Liver (tissue), 9 donors: ENCODE measurements around the gene MYRFL. TPM values are rescaled to one million over a fixed set of nuclear protein-coding genes. Genes with fewer than 3 reads are reported as not detected.

Source experiments
- DNase-seq: peaks from one replicate; pipeline ENCODE4 v3.0.0-alpha.2; 2017; ENCODE audit warnings: low spot score
- H3K27ac ChIP-seq, 2 donors: one replicate each; pipeline ENCODE4 v1.7.0; 2013; ENCODE audit warnings: inconsistent platforms in 2 of 2, low read length in 2 of 2, control low read depth in 1 of 2, low read depth in 1 of 2, mild to moderate bottlenecking in 1 of 2
- H3K27me3 ChIP-seq, 4 donors: one replicate each; pipeline versions ENCODE4 v1.6.1 to v1.7.0; 2013; ENCODE audit warnings: low read length in 3 of 4, inconsistent platforms in 1 of 4, mild to moderate bottlenecking in 1 of 4, moderate library complexity in 1 of 4; ENCODE audit not compliant: control insufficient read depth in 4 of 4, insufficient read depth in 4 of 4
- H3K36me3 ChIP-seq, 4 donors: one replicate each; pipeline versions ENCODE4 v1.6.1 to v1.7.0; 2013; ENCODE audit warnings: low read length in 3 of 4, mild to moderate bottlenecking in 3 of 4, low read depth in 1 of 4, moderate library complexity in 1 of 4; ENCODE audit not compliant: control insufficient read depth in 4 of 4, insufficient read depth in 3 of 4
- H3K4me1 ChIP-seq, 4 donors: one replicate each; pipeline versions ENCODE4 v1.6.1 to v1.7.0; 2013; ENCODE audit warnings: low read length in 3 of 4, mild to moderate bottlenecking in 3 of 4, moderate library complexity in 1 of 4; ENCODE audit not compliant: control insufficient read depth in 4 of 4, insufficient read depth in 4 of 4
- H3K4me3 ChIP-seq, 3 donors: one replicate each; pipeline versions ENCODE4 v1.6.1 to v1.7.0; 2013; ENCODE audit warnings: low read length in 3 of 3, control low read depth in 1 of 3, low read depth in 1 of 3, mild to moderate bottlenecking in 1 of 3
- H3K9ac ChIP-seq, 2 donors: one replicate each; pipeline ENCODE4 v1.7.0; 2013; ENCODE audit warnings: low read length in 2 of 2, mild to moderate bottlenecking in 2 of 2, moderate library complexity in 2 of 2, control low read depth in 1 of 2, low read depth in 1 of 2
- H3K9me3 ChIP-seq, 4 donors: one replicate each; pipeline versions ENCODE4 v1.6.1 to v1.7.0; 2013; ENCODE audit warnings: low read length in 3 of 4; ENCODE audit not compliant: control insufficient read depth in 4 of 4
- FOXA1 ChIP-seq: IDR thresholded peaks from 2 replicates; pipeline ENCODE4 v1.6.1; 2016; ENCODE audit warnings: antibody characterized with exemption
- FOXA2 ChIP-seq: IDR thresholded peaks from 2 replicates; pipeline ENCODE4 v1.6.1; 2016; ENCODE audit warnings: antibody characterized with exemption
- GABPA ChIP-seq, 2 donors: IDR thresholded peaks in 1 of 2; conservative IDR thresholded peaks in 1 of 2; 2 replicates each; pipeline ENCODE4 v1.6.1; 2016; ENCODE audit warnings: antibody characterized with exemption in 2 of 2, mild to moderate bottlenecking in 1 of 2, moderate library complexity in 1 of 2
- HNF4A ChIP-seq, 2 donors: conservative IDR thresholded peaks; 2 replicates each; pipeline ENCODE4 v1.6.1; 2016; ENCODE audit warnings: antibody characterized with exemption in 2 of 2, mild to moderate bottlenecking in 2 of 2
- HNF4G ChIP-seq: IDR thresholded peaks from 2 replicates; pipeline ENCODE4 v1.6.1; 2016; ENCODE audit warnings: antibody characterized with exemption
- JUND ChIP-seq, 2 donors: IDR thresholded peaks; 2 replicates each; pipeline ENCODE4 v1.6.1; 2016; ENCODE audit warnings: antibody characterized with exemption in 2 of 2
- NR2F2 ChIP-seq: IDR thresholded peaks from 2 replicates; pipeline ENCODE4 v1.6.1; 2016; ENCODE audit warnings: antibody characterized with exemption
- RAD21 ChIP-seq, 2 donors: IDR thresholded peaks; 2 replicates each; pipeline ENCODE4 v1.6.1; 2016; ENCODE audit warnings: antibody characterized with exemption in 2 of 2, mild to moderate bottlenecking in 2 of 2
- RXRA ChIP-seq, 2 donors: IDR thresholded peaks; 2 replicates each; pipeline ENCODE4 v1.6.1; 2017 to 2018; ENCODE audit warnings: antibody characterized with exemption in 2 of 2, mild to moderate bottlenecking in 1 of 2
- SP1 ChIP-seq: IDR thresholded peaks from 2 replicates; pipeline ENCODE4 v1.6.1; 2018; ENCODE audit warnings: antibody characterized with exemption, mild to moderate bottlenecking
- TAF1 ChIP-seq: conservative IDR thresholded peaks from 2 replicates; pipeline ENCODE4 v1.6.1; 2016; ENCODE audit warnings: antibody characterized with exemption, mild to moderate bottlenecking
- YY1 ChIP-seq: IDR thresholded peaks from 2 replicates; pipeline ENCODE4 v1.6.1; 2016; ENCODE audit warnings: antibody characterized with exemption, mild to moderate bottlenecking
- WGBS: extraction: QIAGEN DNeasy Blood & Tissue Kit; methylation state at CpG from one replicate; pipeline ENCODE4 v1.1.7; 2013; 5-methylcytosine and 5-hydroxymethylcytosine counted together
- polyA plus RNA-seq, 2 donors: library from polyadenylated mRNA; stranded (reverse) in 1 of 2; unstranded in 1 of 2; fragments of 200-250 nt in 1 of 2; fragments of >200 nt in 1 of 2; fragmentation: Nextera tagmentation in 1 of 2; extraction: Ambion mirVana in 1 of 2; gene quantifications; one replicate each; pipeline versions ENCODE4 v1.2.1 to v1.2.3, GENCODE V29; 2013 to 2015
- total RNA-seq, 2 donors: library from RNA; depleted of rRNA; stranded (reverse); fragments of >200 nt; gene quantifications; one replicate each; pipeline ENCODE4 v1.2.3, GENCODE V29; 2014
- TF ChIP-seq, protein P1 (sequence below): fragments of 150-350 bp; IDR thresholded peaks from 2 replicates; pipeline ENCODE4 v1.5.1; 2017; ENCODE audit warnings: improper control_type of control experiment, low read depth, low read length; ENCODE audit not compliant: missing input control
- TF ChIP-seq, protein P2 (sequence below): IDR thresholded peaks from 2 replicates; pipeline ENCODE4 v1.6.1; 2016; ENCODE audit warnings: antibody characterized with exemption
- TF ChIP-seq, protein P3 (sequence below): IDR thresholded peaks from 2 replicates; pipeline ENCODE4 v1.6.1; 2016; ENCODE audit warnings: antibody characterized with exemption, mild to moderate bottlenecking
- donor health status: healthy.
- donor health status: healthy.
- donor health status: healthy.
- donor health status: healthy.
- donor health status: healthy.

Gene MYRFL
- total and polyA plus RNA-seq, 4 donors, result under 0.01 to 0.19 (median 0.10) TPM

DNA sequence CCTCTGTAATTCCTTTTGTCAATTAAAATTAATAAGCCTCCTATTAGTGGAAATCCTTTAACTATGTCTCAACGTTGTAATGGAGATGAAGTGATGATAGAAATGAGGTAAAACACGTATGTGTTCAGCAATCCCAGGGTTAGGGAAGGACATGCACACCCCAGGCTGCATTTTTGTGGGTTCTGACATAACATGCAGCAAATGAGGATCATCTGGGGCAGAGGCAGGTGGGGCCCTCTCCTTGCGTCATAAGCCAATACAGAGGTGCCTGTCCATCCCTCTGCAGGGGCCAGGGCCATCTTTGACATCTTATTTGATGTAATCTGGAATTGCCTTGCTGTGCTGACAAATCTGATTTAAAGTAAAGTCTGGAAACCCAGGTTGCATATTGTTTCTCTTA, 73.2 kb downstream of the MYRFL start:
- WGBS, result 76% methylated on average over 3 of the region's 3 CpGs
- Histone ChIP-seq H3K4me1 (peaks cover 0 to 3% (median 1%) of the 10 kb centered on the region in 4 donors), H3K9ac (no peak overlapping the region), H3K27ac (no peak overlapping the region), H3K36me3 (no peaks in the 10 kb centered on the region), H3K27me3 (no peaks in the 10 kb centered on the region), H3K4me3 (no peak overlapping the region), H3K9me3 (no peaks in the 10 kb centered on the region)
- TF ChIP-seq FOXA2 (no peak), NR2F2 (no peak), FOXA1 (no peak), SP1 (no peak), GABPA (IDR thresholded peaks at IDR 0.05 in 1 of 2, conservative IDR thresholded peaks at IDR 0.05 in 1 of 2) (no peak), HNF4A (conservative IDR thresholded peaks at IDR 0.05) (no peak), RAD21 (IDR thresholded peaks at IDR 0.05) (no peak), TAF1 (no peak)
- TF ChIP-seq, protein P1, sequence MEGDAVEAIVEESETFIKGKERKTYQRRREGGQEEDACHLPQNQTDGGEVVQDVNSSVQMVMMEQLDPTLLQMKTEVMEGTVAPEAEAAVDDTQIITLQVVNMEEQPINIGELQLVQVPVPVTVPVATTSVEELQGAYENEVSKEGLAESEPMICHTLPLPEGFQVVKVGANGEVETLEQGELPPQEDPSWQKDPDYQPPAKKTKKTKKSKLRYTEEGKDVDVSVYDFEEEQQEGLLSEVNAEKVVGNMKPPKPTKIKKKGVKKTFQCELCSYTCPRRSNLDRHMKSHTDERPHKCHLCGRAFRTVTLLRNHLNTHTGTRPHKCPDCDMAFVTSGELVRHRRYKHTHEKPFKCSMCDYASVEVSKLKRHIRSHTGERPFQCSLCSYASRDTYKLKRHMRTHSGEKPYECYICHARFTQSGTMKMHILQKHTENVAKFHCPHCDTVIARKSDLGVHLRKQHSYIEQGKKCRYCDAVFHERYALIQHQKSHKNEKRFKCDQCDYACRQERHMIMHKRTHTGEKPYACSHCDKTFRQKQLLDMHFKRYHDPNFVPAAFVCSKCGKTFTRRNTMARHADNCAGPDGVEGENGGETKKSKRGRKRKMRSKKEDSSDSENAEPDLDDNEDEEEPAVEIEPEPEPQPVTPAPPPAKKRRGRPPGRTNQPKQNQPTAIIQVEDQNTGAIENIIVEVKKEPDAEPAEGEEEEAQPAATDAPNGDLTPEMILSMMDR, result no peak
- TF ChIP-seq, protein P2, sequence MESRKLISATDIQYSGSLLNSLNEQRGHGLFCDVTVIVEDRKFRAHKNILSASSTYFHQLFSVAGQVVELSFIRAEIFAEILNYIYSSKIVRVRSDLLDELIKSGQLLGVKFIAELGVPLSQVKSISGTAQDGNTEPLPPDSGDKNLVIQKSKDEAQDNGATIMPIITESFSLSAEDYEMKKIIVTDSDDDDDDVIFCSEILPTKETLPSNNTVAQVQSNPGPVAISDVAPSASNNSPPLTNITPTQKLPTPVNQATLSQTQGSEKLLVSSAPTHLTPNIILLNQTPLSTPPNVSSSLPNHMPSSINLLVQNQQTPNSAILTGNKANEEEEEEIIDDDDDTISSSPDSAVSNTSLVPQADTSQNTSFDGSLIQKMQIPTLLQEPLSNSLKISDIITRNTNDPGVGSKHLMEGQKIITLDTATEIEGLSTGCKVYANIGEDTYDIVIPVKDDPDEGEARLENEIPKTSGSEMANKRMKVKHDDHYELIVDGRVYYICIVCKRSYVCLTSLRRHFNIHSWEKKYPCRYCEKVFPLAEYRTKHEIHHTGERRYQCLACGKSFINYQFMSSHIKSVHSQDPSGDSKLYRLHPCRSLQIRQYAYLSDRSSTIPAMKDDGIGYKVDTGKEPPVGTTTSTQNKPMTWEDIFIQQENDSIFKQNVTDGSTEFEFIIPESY, result no peak
- DNase-seq, result no peak

DNA sequence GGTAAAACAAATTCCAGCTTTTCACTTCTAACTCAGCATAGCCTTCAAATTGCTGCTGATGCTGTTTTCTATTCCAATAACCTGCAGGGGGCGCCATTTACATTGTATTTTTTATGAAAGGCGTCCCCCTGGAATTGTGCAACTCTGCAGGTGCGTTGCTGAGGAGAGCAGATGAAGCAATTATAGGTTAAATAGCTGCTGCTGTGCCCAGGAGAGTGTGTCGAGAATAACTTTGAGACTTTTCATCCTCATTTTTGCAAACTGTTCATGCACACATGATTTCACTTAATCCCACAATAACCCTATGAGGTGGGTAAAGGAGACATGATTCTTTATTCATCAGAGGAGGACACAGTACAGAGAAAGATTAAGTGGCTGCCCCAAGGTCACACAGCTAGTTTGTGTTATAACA, 75.7 kb downstream of the MYRFL start:
- DNase-seq, result peak; percentile 71
- Histone ChIP-seq H3K4me1 (peaks cover 0 to 3% (median 1%) of the 10 kb centered on the region in 4 donors), H3K9me3 (no peaks in the 10 kb centered on the region), H3K27ac (no peak overlapping the region), H3K4me3 (no peak overlapping the region), H3K27me3 (no peaks in the 10 kb centered on the region), H3K36me3 (no peaks in the 10 kb centered on the region), H3K9ac (no peak overlapping the region)
- WGBS, result 1% methylated on average over 4 of the region's 4 CpGs
- TF ChIP-seq FOXA2 (no peak), YY1 (no peak), RXRA (IDR thresholded peaks at IDR 0.05) (no peak), HNF4G (no peak), JUND (IDR thresholded peaks at IDR 0.05) (no peak), SP1 (no peak), RAD21 (IDR thresholded peaks at IDR 0.05) (peak; percentile 95 to 97)
- TF ChIP-seq, protein P2, result no peak
- TF ChIP-seq, protein P3, sequence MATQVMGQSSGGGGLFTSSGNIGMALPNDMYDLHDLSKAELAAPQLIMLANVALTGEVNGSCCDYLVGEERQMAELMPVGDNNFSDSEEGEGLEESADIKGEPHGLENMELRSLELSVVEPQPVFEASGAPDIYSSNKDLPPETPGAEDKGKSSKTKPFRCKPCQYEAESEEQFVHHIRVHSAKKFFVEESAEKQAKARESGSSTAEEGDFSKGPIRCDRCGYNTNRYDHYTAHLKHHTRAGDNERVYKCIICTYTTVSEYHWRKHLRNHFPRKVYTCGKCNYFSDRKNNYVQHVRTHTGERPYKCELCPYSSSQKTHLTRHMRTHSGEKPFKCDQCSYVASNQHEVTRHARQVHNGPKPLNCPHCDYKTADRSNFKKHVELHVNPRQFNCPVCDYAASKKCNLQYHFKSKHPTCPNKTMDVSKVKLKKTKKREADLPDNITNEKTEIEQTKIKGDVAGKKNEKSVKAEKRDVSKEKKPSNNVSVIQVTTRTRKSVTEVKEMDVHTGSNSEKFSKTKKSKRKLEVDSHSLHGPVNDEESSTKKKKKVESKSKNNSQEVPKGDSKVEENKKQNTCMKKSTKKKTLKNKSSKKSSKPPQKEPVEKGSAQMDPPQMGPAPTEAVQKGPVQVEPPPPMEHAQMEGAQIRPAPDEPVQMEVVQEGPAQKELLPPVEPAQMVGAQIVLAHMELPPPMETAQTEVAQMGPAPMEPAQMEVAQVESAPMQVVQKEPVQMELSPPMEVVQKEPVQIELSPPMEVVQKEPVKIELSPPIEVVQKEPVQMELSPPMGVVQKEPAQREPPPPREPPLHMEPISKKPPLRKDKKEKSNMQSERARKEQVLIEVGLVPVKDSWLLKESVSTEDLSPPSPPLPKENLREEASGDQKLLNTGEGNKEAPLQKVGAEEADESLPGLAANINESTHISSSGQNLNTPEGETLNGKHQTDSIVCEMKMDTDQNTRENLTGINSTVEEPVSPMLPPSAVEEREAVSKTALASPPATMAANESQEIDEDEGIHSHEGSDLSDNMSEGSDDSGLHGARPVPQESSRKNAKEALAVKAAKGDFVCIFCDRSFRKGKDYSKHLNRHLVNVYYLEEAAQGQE, result no peak
- TF ChIP-seq, protein P1, result peak; percentile 89
